GM12873 (cell line): ENCODE measurements around the gene NSUN4.

Experiments
- CTCF ChIP-seq: IDR thresholded peaks from 2 replicates; pipeline ENCODE4 v1.5.1; 2012; ENCODE audit warnings: low read depth, mild to moderate bottlenecking, moderate library complexity, low read length, control low read depth; ENCODE audit not compliant: insufficient read depth; ENCODE audit errors: missing control alignments

NSUN4 gene

GRCh38 chr1:46340404-46341221 is at the start of gene NSUN4:
NSUN4 (plus strand) TSS chr1:46340807; CDS start chr1:46340827, 20 bp downstream.
- TF ChIP-seq CTCF: peak; percentile 78

- no peak for TF ChIP-seq CTCF
These were observed 45.3 kb upstream of the NSUN4 start for GRCh38 chr1:46295306-46295705.

- TF ChIP-seq CTCF: no peak
These were observed 42.2 kb upstream of the NSUN4 start for GRCh38 chr1:46298387-46298786.

- no peak for TF ChIP-seq CTCF
These were observed 39.8 kb upstream of the NSUN4 start for GRCh38 chr1:46300673-46301405.

- no peak for TF ChIP-seq CTCF
These were observed 39.2 kb upstream of the NSUN4 start for GRCh38 chr1:46301406-46301807.

- peak; percentile 53 for TF ChIP-seq CTCF
These were observed 38.6 kb upstream of the NSUN4 start for GRCh38 chr1:46301808-46302640.
